ENCODE data around the gene ZNF592.

Gene ZNF592

GRCh38 chr15:84807228-84807627 lies 58.8 kb downstream of the ZNF592 start (continued):
- TF ChIP-seq ZSCAN18 (tag by site-specific recombination; IDR thresholded peaks at IDR 0.05), result no peak
- no peak for TF ChIP-seq ZNF596 (tag by site-specific recombination; IDR thresholded peaks at IDR 0.05)
- TF ChIP-seq ZNF132 (tag by site-specific recombination; IDR thresholded peaks at IDR 0.05; ENCODE audit: borderline replicate concordance), result no peak

GRCh38 chr15:84810073-84810840 lies 61.9 kb downstream of the ZNF592 start:
- Histone ChIP-seq H3K36me3 (ENCODE audit: control insufficient read depth in 2 of 2, insufficient read depth in 1 of 2, low read length in 2 of 2) (peaks cover 0 to 5% of the 10 kb centered on the region in 2 experiments; a peak in 1 of 3 replicates), H3K27ac (ENCODE audit: extremely low read depth, low read depth, low read length) (no peak overlapping the region), H3K9me3 (ENCODE audit: control insufficient read depth, insufficient read depth, low read depth, low read length) (no peaks in the 10 kb centered on the region), H3K4me1 (ENCODE audit: control insufficient read depth, insufficient read depth, low read length) (no peaks in the 10 kb centered on the region), H3K4me3 (ENCODE audit: low read depth, low read length) (no peak overlapping the region)
- POLR2A ChIA-PET, result interaction anchor here (0.8 kb wide), 1 partner anchor 94 kb away, joined by 5 read pairs; the partner anchor contains the start of gene SEC11A
- peak; percentile 95 for TF ChIP-seq ZBTB17 (tag by site-specific recombination; IDR thresholded peaks at IDR 0.05)
- no peak for TF ChIP-seq ZNF426 (tag by site-specific recombination; IDR thresholded peaks at IDR 0.05)
- CTCF ChIA-PET, result interaction anchor here (0.6 to 1.8 kb wide), 5 partner anchors 9 to 211 kb away, joined by 3 to 6 read pairs (median 3); no protein-coding TSS in a partner anchor

- Histone ChIP-seq H3K36me3 (ENCODE audit: control insufficient read depth in 2 of 2, insufficient read depth in 1 of 2, low read length in 2 of 2) (peaks cover 0 to 2% of the 10 kb centered on the region in 2 experiments; a peak in 1 of 3 replicates), H3K27ac (ENCODE audit: extremely low read depth, low read depth, low read length) (no peak overlapping the region), H3K4me1 (ENCODE audit: control insufficient read depth, insufficient read depth, low read length) (no peaks in the 10 kb centered on the region), H3K9me3 (ENCODE audit: control insufficient read depth, insufficient read depth, low read depth, low read length) (no peaks in the 10 kb centered on the region), H3K4me3 (ENCODE audit: low read depth, low read length) (no peak overlapping the region)
- POLR2A ChIA-PET, result no interaction called here
- CTCF ChIA-PET, result interaction anchor here (0.6 to 1.5 kb wide), 3 partner anchors 8 to 34 kb away, joined by 3 read pairs; no protein-coding TSS in a partner anchor
- TF ChIP-seq ZNF16 (tag by site-specific recombination; IDR thresholded peaks at IDR 0.05; ENCODE audit: low read depth), result no peak
- no peak for TF ChIP-seq ZNF239 (tag by site-specific recombination; IDR thresholded peaks at IDR 0.05)
- no peak for TF ChIP-seq REPIN1 (tag by site-specific recombination; IDR thresholded peaks at IDR 0.05; ENCODE audit: low read depth)
- TF ChIP-seq ZNF785 (tag by site-specific recombination; IDR thresholded peaks at IDR 0.05), result no peak
- TF ChIP-seq ZNF473 (tag by site-specific recombination; IDR thresholded peaks at IDR 0.05), result no peak
- TF ChIP-seq ZSCAN5A (tag by site-specific recombination; IDR thresholded peaks at IDR 0.05), result no peak
- no peak for TF ChIP-seq PRDM2 (tag by site-specific recombination; IDR thresholded peaks at IDR 0.05; ENCODE audit: borderline replicate concordance)
- no peak for TF ChIP-seq MZF1 (tag by site-specific recombination; IDR thresholded peaks at IDR 0.05; ENCODE audit: borderline replicate concordance)
- no peak for TF ChIP-seq ZNF837 (tag by site-specific recombination; IDR thresholded peaks at IDR 0.05)
- no peak for TF ChIP-seq ZNF561 (tag by site-specific recombination; IDR thresholded peaks at IDR 0.05; ENCODE audit: borderline replicate concordance)
- no peak for TF ChIP-seq ZNF211 (tag by site-specific recombination; IDR thresholded peaks at IDR 0.05; ENCODE audit: low read depth)
- TF ChIP-seq ZNF26 (tag by site-specific recombination; IDR thresholded peaks at IDR 0.05), result no peak
- no peak for TF ChIP-seq SCRT2 (tag by site-specific recombination; IDR thresholded peaks at IDR 0.05)
- TF ChIP-seq ZBTB6 (tag by site-specific recombination; IDR thresholded peaks at IDR 0.05), result no peak
- no peak for TF ChIP-seq ZFP69B (tag by site-specific recombination; IDR thresholded peaks at IDR 0.05)
These were observed 62.8 kb downstream of the ZNF592 start for GRCh38 chr15:84811151-84811550.
